Activated CD4-positive, alpha-beta T cell treated with anti-CD3 and anti-CD28 coated beads, Interleukin-2, amount 10 ng/mL, durations not matched to agents 24 days and 14 days (primary cell): ENCODE results near the gene SLC44A5. TPM values are rescaled to one million over a fixed set of nuclear protein-coding genes. Genes with fewer than 3 reads are reported as not detected.

ENCODE experiments used
- total RNA-seq: library from RNA; stranded (reverse); gene quantifications from 2 replicates; pipeline ENCODE4 v1.2.3, GENCODE V29; 2022

The SLC44A5 gene
- total RNA-seq, 1 donor from 2014 or later = not detected

Other genes starting within 250 kb of the SLC44A5 start
- 55.3 and 56.7 TPM in 2 replicates for gene ACADM, start 113.6 kb upstream of the SLC44A5 start, total RNA-seq
- 235 and 237 TPM in 2 replicates for gene RABGGTB, start 175.1 kb upstream of the SLC44A5 start, total RNA-seq
- gene MSH4, start 185.8 kb upstream of the SLC44A5 start, total RNA-seq = 0.33 and 0.42 TPM in 2 replicates